SK-N-SH treated with all-trans-retinoic acid at 6 μM for 48 hours (cell line): Measurements from ENCODE around the gene DRG2.

ENCODE experiments used
- ARNTL ChIP-seq: fragments of 450-650 bp; formaldehyde crosslinking; IDR thresholded peaks from 2 replicates; pipeline ENCODE4 v1.5.0; 2020; ENCODE audit warnings: low read depth, mild to moderate bottlenecking, moderate library complexity, borderline replicate concordance
- CSDC2 ChIP-seq: fragments of 250-450 bp; sonication (Bioruptor Pico); IDR thresholded peaks from 2 replicates; pipeline ENCODE4 v1.5.0; 2020; ENCODE audit warnings: mild to moderate bottlenecking, moderate library complexity
- GLIS3 ChIP-seq: fragments of 250-450 bp; sonication (Bioruptor Pico); IDR thresholded peaks from 2 replicates; pipeline ENCODE4 v1.5.0; 2020; ENCODE audit warnings: mild to moderate bottlenecking, moderate library complexity
- PPARA ChIP-seq: fragments of 250-450 bp; sonication (Bioruptor Pico); IDR thresholded peaks from 2 replicates; pipeline ENCODE4 v1.5.0; 2020; ENCODE audit warnings: mild to moderate bottlenecking, borderline replicate concordance
- RARB ChIP-seq: fragments of 250-450 bp; sonication (Bioruptor Pico); IDR thresholded peaks from 2 replicates; pipeline ENCODE4 v1.8.0; 2021; ENCODE audit warnings: mild to moderate bottlenecking, moderate library complexity
- TOX ChIP-seq: fragments of 250-450 bp; sonication (Bioruptor Pico); IDR thresholded peaks from 2 replicates; pipeline ENCODE4 v1.8.0; 2021; ENCODE audit warnings: mild to moderate bottlenecking, moderate library complexity, borderline replicate concordance
- ZC3H10 ChIP-seq: fragments of 250-450 bp; sonication (Bioruptor Pico); IDR thresholded peaks from 2 replicates; pipeline ENCODE4 v1.5.1; 2021; ENCODE audit warnings: mild to moderate bottlenecking, moderate library complexity
- ZFP3 ChIP-seq: fragments of 250-450 bp; sonication (Bioruptor Pico); IDR thresholded peaks from 2 replicates; pipeline ENCODE4 v1.5.0; 2020; ENCODE audit warnings: mild to moderate bottlenecking, moderate library complexity
- ZFP30 ChIP-seq: fragments of 450-650 bp; formaldehyde crosslinking; IDR thresholded peaks from 2 replicates; pipeline ENCODE4 v1.5.0; 2022; ENCODE audit warnings: mild to moderate bottlenecking, moderate library complexity
- ZNF565 ChIP-seq: fragments of 450-650 bp; formaldehyde crosslinking; conservative IDR thresholded peaks from 2 replicates; pipeline ENCODE4 v1.5.0; 2020; ENCODE audit warnings: low read depth, mild to moderate bottlenecking, moderate library complexity
- TF ChIP-seq, protein P1 (sequence below): fragments of 250-450 bp; sonication (Bioruptor Pico); IDR thresholded peaks from 2 replicates; pipeline ENCODE4 v1.5.0; 2020; ENCODE audit warnings: mild to moderate bottlenecking, moderate library complexity
- TF ChIP-seq, protein P2 (sequence below): fragments of 250-450 bp; sonication (Bioruptor Pico); IDR thresholded peaks from 2 replicates; pipeline ENCODE4 v1.5.1; 2020; ENCODE audit warnings: low read depth, mild to moderate bottlenecking, moderate library complexity
- TF ChIP-seq, protein P3 (sequence below): fragments of 250-450 bp; sonication (Bioruptor Pico); IDR thresholded peaks from 2 replicates; pipeline ENCODE4 v1.8.0; 2021; ENCODE audit warnings: low read depth, mild to moderate bottlenecking, moderate library complexity, borderline replicate concordance

DNA sequence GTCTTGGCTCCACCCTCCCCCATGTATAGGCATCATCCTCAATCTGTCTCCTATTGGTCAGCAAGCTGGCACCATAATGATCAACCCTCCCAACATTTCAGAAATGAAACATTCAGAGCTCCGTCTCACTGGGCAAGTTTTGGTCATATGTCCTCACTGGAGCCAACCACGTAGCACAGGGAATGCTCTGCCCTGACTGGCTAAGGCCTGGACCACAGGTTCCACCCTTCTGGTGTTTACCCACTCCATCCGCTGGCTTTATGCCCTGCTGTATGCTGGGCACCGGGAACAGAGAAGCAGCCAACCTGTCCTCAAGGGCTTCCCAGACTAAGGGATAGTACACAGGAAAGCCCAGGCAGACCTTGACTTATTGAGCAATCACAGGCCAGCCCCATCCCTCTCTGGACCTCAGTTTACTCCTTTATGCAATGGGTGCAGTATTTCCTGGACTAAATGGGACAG lies 41.3 kb downstream of the DRG2 start:
- TF ChIP-seq GLIS3 (CRISPR knock-in tag), result no peak
- TF ChIP-seq, protein P1, sequence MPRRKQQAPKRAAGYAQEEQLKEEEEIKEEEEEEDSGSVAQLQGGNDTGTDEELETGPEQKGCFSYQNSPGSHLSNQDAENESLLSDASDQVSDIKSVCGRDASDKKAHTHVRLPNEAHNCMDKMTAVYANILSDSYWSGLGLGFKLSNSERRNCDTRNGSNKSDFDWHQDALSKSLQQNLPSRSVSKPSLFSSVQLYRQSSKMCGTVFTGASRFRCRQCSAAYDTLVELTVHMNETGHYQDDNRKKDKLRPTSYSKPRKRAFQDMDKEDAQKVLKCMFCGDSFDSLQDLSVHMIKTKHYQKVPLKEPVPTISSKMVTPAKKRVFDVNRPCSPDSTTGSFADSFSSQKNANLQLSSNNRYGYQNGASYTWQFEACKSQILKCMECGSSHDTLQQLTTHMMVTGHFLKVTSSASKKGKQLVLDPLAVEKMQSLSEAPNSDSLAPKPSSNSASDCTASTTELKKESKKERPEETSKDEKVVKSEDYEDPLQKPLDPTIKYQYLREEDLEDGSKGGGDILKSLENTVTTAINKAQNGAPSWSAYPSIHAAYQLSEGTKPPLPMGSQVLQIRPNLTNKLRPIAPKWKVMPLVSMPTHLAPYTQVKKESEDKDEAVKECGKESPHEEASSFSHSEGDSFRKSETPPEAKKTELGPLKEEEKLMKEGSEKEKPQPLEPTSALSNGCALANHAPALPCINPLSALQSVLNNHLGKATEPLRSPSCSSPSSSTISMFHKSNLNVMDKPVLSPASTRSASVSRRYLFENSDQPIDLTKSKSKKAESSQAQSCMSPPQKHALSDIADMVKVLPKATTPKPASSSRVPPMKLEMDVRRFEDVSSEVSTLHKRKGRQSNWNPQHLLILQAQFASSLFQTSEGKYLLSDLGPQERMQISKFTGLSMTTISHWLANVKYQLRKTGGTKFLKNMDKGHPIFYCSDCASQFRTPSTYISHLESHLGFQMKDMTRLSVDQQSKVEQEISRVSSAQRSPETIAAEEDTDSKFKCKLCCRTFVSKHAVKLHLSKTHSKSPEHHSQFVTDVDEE (CRISPR knock-in tag), result no peak
- TF ChIP-seq TOX (CRISPR knock-in tag), result no peak
- TF ChIP-seq RARB, result no peak
- TF ChIP-seq, protein P2, sequence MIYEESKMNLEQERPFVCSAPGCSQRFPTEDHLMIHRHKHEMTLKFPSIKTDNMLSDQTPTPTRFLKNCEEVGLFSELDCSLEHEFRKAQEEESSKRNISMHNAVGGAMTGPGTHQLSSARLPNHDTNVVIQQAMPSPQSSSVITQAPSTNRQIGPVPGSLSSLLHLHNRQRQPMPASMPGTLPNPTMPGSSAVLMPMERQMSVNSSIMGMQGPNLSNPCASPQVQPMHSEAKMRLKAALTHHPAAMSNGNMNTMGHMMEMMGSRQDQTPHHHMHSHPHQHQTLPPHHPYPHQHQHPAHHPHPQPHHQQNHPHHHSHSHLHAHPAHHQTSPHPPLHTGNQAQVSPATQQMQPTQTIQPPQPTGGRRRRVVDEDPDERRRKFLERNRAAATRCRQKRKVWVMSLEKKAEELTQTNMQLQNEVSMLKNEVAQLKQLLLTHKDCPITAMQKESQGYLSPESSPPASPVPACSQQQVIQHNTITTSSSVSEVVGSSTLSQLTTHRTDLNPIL (CRISPR knock-in tag), result no peak
- TF ChIP-seq CSDC2 (CRISPR knock-in tag), result no peak
- no peak for TF ChIP-seq PPARA (CRISPR knock-in tag)
- TF ChIP-seq, protein P3, sequence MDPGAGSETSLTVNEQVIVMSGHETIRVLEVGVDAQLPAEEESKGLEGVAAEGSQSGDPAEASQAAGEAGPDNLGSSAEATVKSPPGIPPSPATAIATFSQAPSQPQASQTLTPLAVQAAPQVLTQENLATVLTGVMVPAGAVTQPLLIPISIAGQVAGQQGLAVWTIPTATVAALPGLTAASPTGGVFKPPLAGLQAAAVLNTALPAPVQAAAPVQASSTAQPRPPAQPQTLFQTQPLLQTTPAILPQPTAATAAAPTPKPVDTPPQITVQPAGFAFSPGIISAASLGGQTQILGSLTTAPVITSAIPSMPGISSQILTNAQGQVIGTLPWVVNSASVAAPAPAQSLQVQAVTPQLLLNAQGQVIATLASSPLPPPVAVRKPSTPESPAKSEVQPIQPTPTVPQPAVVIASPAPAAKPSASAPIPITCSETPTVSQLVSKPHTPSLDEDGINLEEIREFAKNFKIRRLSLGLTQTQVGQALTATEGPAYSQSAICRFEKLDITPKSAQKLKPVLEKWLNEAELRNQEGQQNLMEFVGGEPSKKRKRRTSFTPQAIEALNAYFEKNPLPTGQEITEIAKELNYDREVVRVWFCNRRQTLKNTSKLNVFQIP (CRISPR knock-in tag), result no peak
- no peak for TF ChIP-seq ZNF565 (CRISPR knock-in tag)
- no peak for TF ChIP-seq ZC3H10 (CRISPR knock-in tag)
- no peak for TF ChIP-seq ARNTL
- TF ChIP-seq ZFP30, result no peak
- TF ChIP-seq ZFP3 (CRISPR knock-in tag), result no peak
